Esophagus (tissue), 2 donors: ENCODE results near the gene SCN3B. TPM values are rescaled to one million over a fixed set of nuclear protein-coding genes. Genes with fewer than 3 reads are reported as not detected.

Source experiments
- H3K27ac ChIP-seq, 2 donors: one replicate each; pipeline ENCODE4 v1.5.1; 2013; ENCODE audit warnings: low read depth in 2 of 2, mild to moderate bottlenecking in 2 of 2, inconsistent platforms in 1 of 2, low read length in 1 of 2, moderate library complexity in 1 of 2
- H3K27me3 ChIP-seq, 2 donors: one replicate each; pipeline ENCODE4 v1.6.1; 2013; ENCODE audit warnings: low read length in 2 of 2, control low read depth in 1 of 2, mild to moderate bottlenecking in 1 of 2; ENCODE audit not compliant: insufficient read depth in 2 of 2, control insufficient read depth in 1 of 2
- H3K36me3 ChIP-seq, 2 donors: one replicate each; pipeline ENCODE4 v1.6.1; 2013; ENCODE audit warnings: low read length in 1 of 2; ENCODE audit not compliant: control insufficient read depth in 2 of 2, insufficient read depth in 2 of 2
- H3K4me1 ChIP-seq, 2 donors: one replicate each; pipeline ENCODE4 v1.6.1; 2013; ENCODE audit warnings: low read length in 1 of 2; ENCODE audit not compliant: control insufficient read depth in 2 of 2, insufficient read depth in 2 of 2
- H3K4me3 ChIP-seq, 2 donors: one replicate each; pipeline ENCODE4 v1.5.1; 2013; ENCODE audit warnings: low read length in 2 of 2, mild to moderate bottlenecking in 2 of 2, low read depth in 1 of 2, moderate library complexity in 1 of 2
- H3K9me3 ChIP-seq, 2 donors: one replicate each; pipeline ENCODE4 v1.6.1; 2013; ENCODE audit warnings: mild to moderate bottlenecking in 2 of 2, low read depth in 1 of 2, low read length in 1 of 2, moderate library complexity in 1 of 2; ENCODE audit not compliant: control insufficient read depth in 2 of 2, insufficient read depth in 1 of 2
- WGBS, 2 donors: extraction: QIAGEN DNeasy Blood & Tissue Kit; methylation state at CpG; one replicate each; pipeline ENCODE4 v1.1.7; 2013; 5-methylcytosine and 5-hydroxymethylcytosine counted together
- polyA plus RNA-seq, 2 donors: library from polyadenylated mRNA; stranded (reverse); fragments of 200-250 nt; gene quantifications; one replicate each; pipeline ENCODE4 v1.2.3, GENCODE V29; 2013
- donor health status: healthy with polysubstance abuse.
- donor health status: Bipolar disorder and iron deficiency.

Gene SCN3B
- polyA plus RNA-seq, 2 donors, result 0.16 to 0.29 TPM

- Histone ChIP-seq H3K27me3 (no peaks in the 10 kb centered on the region), H3K9me3 (no peaks in the 10 kb centered on the region), H3K36me3 (peaks cover 0 to 5% of the 10 kb centered on the region in 2 donors), H3K4me3 (no peak overlapping the region), H3K4me1 (no peaks in the 10 kb centered on the region), H3K27ac (no peak overlapping the region)
- WGBS, 2 donors, result 89 to 94% methylated on average over 9 of the region's 9 CpGs
Observed at GRCh38 chr11:123608371-123608770, 46.1 kb downstream of the SCN3B start.

GRCh38 chr11:123607781-123608180 lies 46.6 kb downstream of the SCN3B start:
- Histone ChIP-seq H3K4me1 (no peaks in the 10 kb centered on the region), H3K9me3 (no peaks in the 10 kb centered on the region), H3K4me3 (no peak overlapping the region), H3K27me3 (no peaks in the 10 kb centered on the region), H3K36me3 (peaks cover 0 to 5% of the 10 kb centered on the region in 2 donors), H3K27ac (no peak overlapping the region)
- WGBS, 2 donors, result 89 to 90% methylated on average over 1 of the region's 1 CpG

GRCh38 chr11:123603666-123604065 lies 50.8 kb downstream of the SCN3B start:
- H3K4me1 ChIP-seq, result no peaks in the 10 kb centered on the region
- no peaks in the 10 kb centered on the region for H3K27me3 ChIP-seq
- no peak overlapping the region for H3K27ac ChIP-seq
- whole genome bisulfite sequencing, 2 donors, result 82 to 90% methylated on average over 4 of the region's 4 CpGs
- no peaks in the 10 kb centered on the region for H3K36me3 ChIP-seq
- H3K4me3 ChIP-seq, result no peak overlapping the region
- no peaks in the 10 kb centered on the region for H3K9me3 ChIP-seq

- Histone ChIP-seq H3K9me3 (no peaks in the 10 kb centered on the region), H3K36me3 (no peaks in the 10 kb centered on the region), H3K4me3 (no peak overlapping the region), H3K27me3 (no peaks in the 10 kb centered on the region), H3K27ac (no peak overlapping the region), H3K4me1 (no peaks in the 10 kb centered on the region)
- 79 to 83% methylated on average over 4 of the region's 4 CpGs for WGBS, 2 donors
Observed at GRCh38 chr11:123601743-123602142, 52.7 kb downstream of the SCN3B start.

- Histone ChIP-seq H3K27ac (no peak overlapping the region), H3K9me3 (no peaks in the 10 kb centered on the region), H3K27me3 (no peaks in the 10 kb centered on the region), H3K4me1 (no peaks in the 10 kb centered on the region), H3K4me3 (no peak overlapping the region), H3K36me3 (no peaks in the 10 kb centered on the region)
- 82 to 85% methylated on average over 4 of the region's 4 CpGs for WGBS, 2 donors
Observed at GRCh38 chr11:123601136-123601535, 53.3 kb downstream of the SCN3B start.

- peaks cover 0 to 3% of the 10 kb centered on the region in 2 donors for H3K36me3 ChIP-seq
- WGBS, 2 donors, result 98% methylated on average over 2 of the region's 2 CpGs
Observed at GRCh38 chr11:123597859-123598258, 56.6 kb downstream of the SCN3B start.

GRCh38 chr11:123594921-123595320 lies 59.5 kb downstream of the SCN3B start:
- Histone ChIP-seq H3K27ac (no peak overlapping the region), H3K27me3 (no peaks in the 10 kb centered on the region), H3K36me3 (peaks cover 0 to 3% of the 10 kb centered on the region in 2 donors), H3K4me1 (peaks cover 0 to 6% of the 10 kb centered on the region in 2 donors), H3K9me3 (no peaks in the 10 kb centered on the region), H3K4me3 (no peak overlapping the region)
- WGBS, 2 donors, result 84 to 90% methylated on average over 4 of the region's 4 CpGs

More at GRCh38 chr11:123597859-123598258, 56.6 kb downstream of the SCN3B start:
- H3K27ac ChIP-seq, result no peak overlapping the region
- no peak overlapping the region for H3K4me3 ChIP-seq
- H3K9me3 ChIP-seq, result no peaks in the 10 kb centered on the region
- no peaks in the 10 kb centered on the region for H3K27me3 ChIP-seq
- no peaks in the 10 kb centered on the region for H3K4me1 ChIP-seq

GRCh38 chr11:123594188-123594901 lies 60.1 kb downstream of the SCN3B start:
- WGBS, 2 donors, result 90 to 93% methylated on average over 8 of the region's 8 CpGs
- H3K9me3 ChIP-seq, result no peaks in the 10 kb centered on the region
- H3K4me3 ChIP-seq, result no peak overlapping the region
- no peak overlapping the region for H3K27ac ChIP-seq
- H3K36me3 ChIP-seq, result peaks cover 0 to 3% of the 10 kb centered on the region in 2 donors
- no peaks in the 10 kb centered on the region for H3K27me3 ChIP-seq
- peaks cover 0 to 6% of the 10 kb centered on the region in 2 donors for H3K4me1 ChIP-seq

GRCh38 chr11:123593570-123593969 lies 60.9 kb downstream of the SCN3B start:
- H3K27me3 ChIP-seq, result no peaks in the 10 kb centered on the region
- no peak overlapping the region for H3K4me3 ChIP-seq
- peaks cover 0 to 6% of the 10 kb centered on the region in 2 donors for H3K4me1 ChIP-seq
- H3K36me3 ChIP-seq, result peaks cover 0 to 3% of the 10 kb centered on the region in 2 donors
- no peak overlapping the region for H3K27ac ChIP-seq
- no peaks in the 10 kb centered on the region for H3K9me3 ChIP-seq
- WGBS, 2 donors, result 66 to 80% methylated on average over 6 of the region's 6 CpGs

- no peak overlapping the region for H3K27ac ChIP-seq
- H3K4me1 ChIP-seq, result peaks cover 2 to 8% of the 10 kb centered on the region in 2 donors
- no peaks in the 10 kb centered on the region for H3K36me3 ChIP-seq
- H3K9me3 ChIP-seq, result no peaks in the 10 kb centered on the region
- WGBS, 2 donors, result 57 to 61% methylated on average over 11 of the region's 11 CpGs
- H3K4me3 ChIP-seq, result no peak overlapping the region
- H3K27me3 ChIP-seq, result no peaks in the 10 kb centered on the region
Observed at GRCh38 chr11:123590296-123590912, 64.0 kb downstream of the SCN3B start.
